Small intestine (tissue), 7 donors: ENCODE measurements around the gene CPA4. TPM values are rescaled to one million over a fixed set of nuclear protein-coding genes. Genes with fewer than 3 reads are reported as not detected.

Source experiments
- DNase-seq, 2 donors: peaks; one replicate each; pipeline versions ENCODE4 v3.0.0 to v3.0.0-alpha.2; 2013
- FAIRE-seq: peaks from 2 replicates; lab custom pipeline; 2012; peaks lifted over from hg19 to GRCh38; lab: Jason Lieb, UNC
- H3K27ac ChIP-seq, 3 donors: one replicate each; pipeline ENCODE4 v1.5.1; 2013; ENCODE audit warnings: low read length in 2 of 3, mild to moderate bottlenecking in 2 of 3, control low read depth in 1 of 3, inconsistent platforms in 1 of 3, low read depth in 1 of 3, moderate library complexity in 1 of 3
- H3K27me3 ChIP-seq, 3 donors: one replicate each; pipeline ENCODE4 v1.6.1; 2013; ENCODE audit warnings: low read length in 3 of 3, inconsistent platforms in 1 of 3; ENCODE audit not compliant: control insufficient read depth in 3 of 3, insufficient read depth in 3 of 3
- H3K36me3 ChIP-seq, 3 donors: one replicate each; pipeline ENCODE4 v1.6.1; 2013; ENCODE audit warnings: low read length in 3 of 3, inconsistent platforms in 1 of 3, low read depth in 1 of 3, mild to moderate bottlenecking in 1 of 3, moderate library complexity in 1 of 3; ENCODE audit not compliant: control insufficient read depth in 3 of 3, insufficient read depth in 2 of 3
- H3K4me1 ChIP-seq, 3 donors: one replicate each; pipeline ENCODE4 v1.6.1; 2013; ENCODE audit warnings: low read length in 2 of 3, inconsistent platforms in 1 of 3, low read depth in 1 of 3, mild to moderate bottlenecking in 1 of 3, moderate library complexity in 1 of 3; ENCODE audit not compliant: control insufficient read depth in 3 of 3, insufficient read depth in 2 of 3
- H3K4me3 ChIP-seq, 3 donors: one replicate each; pipeline ENCODE4 v1.5.1; 2013; ENCODE audit warnings: low read length in 3 of 3, control low read depth in 1 of 3, inconsistent platforms in 1 of 3, low read depth in 1 of 3, mild to moderate bottlenecking in 1 of 3, moderate library complexity in 1 of 3
- H3K9me3 ChIP-seq, 2 donors: one replicate each; pipeline ENCODE4 v1.6.1; 2013; ENCODE audit warnings: low read depth in 1 of 2, low read length in 1 of 2; ENCODE audit not compliant: control insufficient read depth in 2 of 2, insufficient read depth in 1 of 2
- WGBS, 3 donors: extraction: QIAGEN DNeasy Blood & Tissue Kit; methylation state at CpG; one replicate each; pipeline ENCODE4 v1.1.7; 2013; 5-methylcytosine and 5-hydroxymethylcytosine counted together
- polyA plus RNA-seq, 4 donors: library from polyadenylated mRNA; stranded (reverse) in 3 of 4; unstranded in 1 of 4; fragments of 200-250 nt in 3 of 4; fragments of 120-200 nt in 1 of 4; gene quantifications; one replicate each; pipeline versions ENCODE4 v1.2.1 to v1.2.3, GENCODE V29; 2013
- donor health status: healthy with polysubstance abuse.
- donor health status: control.
- donor health status: control.
- donor health status: Bipolar disorder and iron deficiency.
- donor health status: healthy.

CPA4 gene
- polyA plus RNA-seq, 4 donors = 0.09 to 0.21 TPM; not detected in 2

DNA sequence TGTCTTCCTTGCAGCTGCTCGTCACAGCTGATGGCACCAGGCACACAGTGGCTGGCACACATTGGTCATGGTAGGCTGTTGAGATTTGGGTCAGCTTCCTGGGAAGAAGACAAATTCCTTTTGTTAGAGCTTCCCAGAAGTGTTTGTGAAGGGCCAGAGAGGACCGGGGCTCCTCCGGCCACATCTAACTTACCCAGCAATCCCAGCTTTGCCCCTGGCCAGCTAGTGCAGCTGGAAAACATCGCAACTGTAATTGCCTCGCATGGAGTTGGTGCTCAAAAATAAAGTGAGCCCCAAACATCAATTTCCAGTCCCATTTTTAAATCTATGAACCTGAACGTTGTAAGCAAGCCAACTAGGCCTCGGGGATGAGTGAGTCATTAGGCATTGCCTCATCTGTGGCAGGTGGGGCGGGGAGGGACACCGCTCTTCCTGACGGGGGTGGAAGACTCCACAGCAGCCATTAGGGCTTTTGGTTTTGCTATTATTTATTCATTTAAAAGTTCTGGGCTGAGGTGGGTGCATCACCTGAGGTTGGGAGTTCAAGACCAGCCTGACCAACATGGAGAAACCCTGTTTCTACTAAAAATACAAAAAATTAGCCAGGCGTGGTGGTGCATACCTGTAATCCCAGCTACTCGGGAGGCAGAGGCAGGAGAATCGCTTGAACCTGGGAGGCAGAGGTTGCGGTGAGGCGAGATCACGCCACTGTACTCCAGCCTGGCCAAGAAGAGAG lies 64.1 kb downstream of the CPA4 start:
- WGBS, 3 donors = 73 to 75% (median 73%) methylated on average over 16 of the region's 16 CpGs
- DNase-seq = peak; percentile 19 to 54
- FAIRE-seq = no peak

DNA sequence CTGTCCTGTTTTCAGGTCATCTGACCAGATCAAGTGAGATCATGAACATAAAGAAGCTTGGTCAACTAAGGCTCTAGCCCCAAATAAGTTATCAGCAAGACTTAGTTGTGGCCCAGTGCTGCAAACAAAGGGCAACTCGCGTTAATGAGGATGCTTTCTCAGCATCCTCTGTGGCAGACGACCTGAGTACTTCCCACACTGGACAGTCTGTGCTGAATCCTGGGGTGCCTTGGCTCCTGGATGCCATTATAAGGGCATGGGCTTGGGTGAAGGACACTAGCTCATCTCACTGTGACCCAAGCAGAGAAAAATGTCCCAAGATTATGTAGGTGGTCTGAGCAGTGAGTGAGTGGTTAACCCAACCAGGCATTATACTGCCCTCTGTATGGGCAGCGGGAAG lies 65.5 kb downstream of the CPA4 start:
- FAIRE-seq (no peak), DNase-seq (no peak)
- H3K27ac ChIP-seq = no peak overlapping the region
- no peaks in the 10 kb centered on the region for H3K27me3 ChIP-seq
- H3K4me1 ChIP-seq = peaks cover 0 to 14% (median 0%) of the 10 kb centered on the region in 3 donors
- no peaks in the 10 kb centered on the region for H3K36me3 ChIP-seq
- H3K4me3 ChIP-seq = no peak overlapping the region
- 91 to 93% (median 92%) methylated on average over 4 of the region's 4 CpGs for WGBS, 3 donors
- H3K9me3 ChIP-seq = peaks cover 0 to 25% of the 10 kb centered on the region in 2 donors

More for the DNA sequence above, 64.1 kb downstream of the CPA4 start:
- Histone ChIP-seq H3K36me3 (no peaks in the 10 kb centered on the region), H3K4me1 (peaks cover 0 to 19% (median 0%) of the 10 kb centered on the region in 3 donors), H3K27ac (peak overlapping the region; percentile 8 to 90 (median 75)), H3K9me3 (peaks cover 0 to 25% of the 10 kb centered on the region in 2 donors), H3K27me3 (no peaks in the 10 kb centered on the region), H3K4me3 (no peak overlapping the region)

DNA sequence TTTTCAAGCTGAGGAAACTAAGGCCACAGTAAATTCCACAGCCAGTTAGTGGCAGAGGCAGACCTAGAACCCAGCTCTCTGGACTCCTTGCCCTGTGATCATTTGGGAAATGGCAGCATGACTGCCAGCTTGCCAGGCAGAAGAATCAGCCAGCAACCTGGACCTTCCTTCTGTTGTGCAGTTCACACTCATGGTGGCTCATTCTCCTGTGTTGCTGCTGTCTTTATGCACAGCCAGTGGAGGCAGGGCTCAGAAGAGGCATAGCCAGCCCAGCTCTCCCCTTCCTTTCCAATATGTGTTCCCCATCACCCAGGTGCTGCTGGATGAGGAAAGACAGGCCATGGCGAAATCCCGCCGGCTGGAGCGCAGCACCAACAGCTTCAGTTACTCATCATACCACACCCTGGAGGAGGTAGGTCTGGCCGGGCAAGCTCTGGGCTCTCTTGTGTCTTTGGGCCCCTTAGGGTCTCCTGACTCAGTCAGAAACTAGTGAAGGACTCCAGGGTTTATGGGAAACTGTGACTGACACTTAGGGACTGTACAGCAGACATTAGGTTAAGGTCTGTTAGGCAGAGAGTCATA lies 66.4 kb downstream of the CPA4 start:
- Histone ChIP-seq H3K27me3 (no peaks in the 10 kb centered on the region), H3K4me3 (no peak overlapping the region), H3K9me3 (peaks cover 0 to 25% of the 10 kb centered on the region in 2 donors), H3K27ac (no peak overlapping the region), H3K36me3 (no peaks in the 10 kb centered on the region), H3K4me1 (peaks cover 0 to 15% (median 0%) of the 10 kb centered on the region in 3 donors)
- WGBS, 3 donors = 81 to 98% (median 92%) methylated on average over 5 of the region's 5 CpGs
- FAIRE-seq (no peak), DNase-seq (no peak)

DNA sequence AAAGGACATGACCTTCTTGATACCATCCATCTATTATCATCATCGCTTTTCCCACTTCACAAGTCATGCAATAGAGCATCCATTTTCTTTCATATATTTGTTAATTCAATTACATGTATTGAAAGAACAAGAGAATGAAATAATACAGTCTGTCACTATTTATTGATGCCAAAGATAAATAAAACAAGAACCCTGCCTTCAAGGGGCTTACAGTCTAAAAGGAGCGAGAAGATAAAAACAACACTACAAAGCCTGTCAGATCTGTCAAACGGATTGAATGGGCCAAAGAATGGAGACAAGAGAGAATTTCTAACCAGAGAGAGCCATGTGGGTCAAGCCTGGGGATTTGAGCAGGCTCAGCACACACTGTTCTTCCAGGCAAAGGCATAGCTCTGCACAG lies 67.6 kb downstream of the CPA4 start:
- no peak for FAIRE-seq
- H3K36me3 ChIP-seq = no peaks in the 10 kb centered on the region
- H3K4me1 ChIP-seq = peaks cover 0 to 27% (median 0%) of the 10 kb centered on the region in 3 donors
- H3K9me3 ChIP-seq = peaks cover 0 to 25% of the 10 kb centered on the region in 2 donors
- no peaks in the 10 kb centered on the region for H3K27me3 ChIP-seq
- no peak overlapping the region for H3K27ac ChIP-seq
- no peak overlapping the region for H3K4me3 ChIP-seq
- DNase-seq = no peak
- 94 to 96% (median 95%) methylated on average over 3 of the region's 3 CpGs for WGBS, 3 donors

DNA sequence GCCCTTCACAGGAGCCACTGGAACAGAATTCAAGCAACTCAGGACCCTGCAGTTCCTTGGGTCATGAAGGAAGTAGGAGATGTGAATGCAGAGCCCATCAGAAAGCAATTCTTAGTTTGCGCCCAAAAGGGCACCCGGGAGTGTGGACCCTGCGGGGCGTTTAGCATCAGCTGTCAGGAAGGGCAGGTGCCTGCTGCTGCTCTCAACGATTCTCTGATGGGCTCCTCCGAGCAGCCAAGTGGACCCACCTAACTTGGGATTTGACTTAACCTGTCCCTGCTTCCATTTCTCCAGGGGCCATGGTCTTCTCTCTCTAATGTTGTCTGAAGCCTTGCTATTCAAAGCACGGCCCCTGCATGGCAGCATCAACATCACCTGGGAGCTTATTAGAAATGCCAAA lies 68.7 kb downstream of the CPA4 start:
- H3K27me3 ChIP-seq = no peaks in the 10 kb centered on the region
- H3K4me1 ChIP-seq = peaks cover 0 to 28% (median 0%) of the 10 kb centered on the region in 3 donors
- no peak overlapping the region for H3K4me3 ChIP-seq
- WGBS, 3 donors = 90 to 96% (median 93%) methylated on average over 7 of the region's 7 CpGs
- FAIRE-seq = no peak
- DNase-seq = no peak
- no peak overlapping the region for H3K27ac ChIP-seq
- H3K36me3 ChIP-seq = no peaks in the 10 kb centered on the region
- peaks cover 0 to 25% of the 10 kb centered on the region in 2 donors for H3K9me3 ChIP-seq

DNA sequence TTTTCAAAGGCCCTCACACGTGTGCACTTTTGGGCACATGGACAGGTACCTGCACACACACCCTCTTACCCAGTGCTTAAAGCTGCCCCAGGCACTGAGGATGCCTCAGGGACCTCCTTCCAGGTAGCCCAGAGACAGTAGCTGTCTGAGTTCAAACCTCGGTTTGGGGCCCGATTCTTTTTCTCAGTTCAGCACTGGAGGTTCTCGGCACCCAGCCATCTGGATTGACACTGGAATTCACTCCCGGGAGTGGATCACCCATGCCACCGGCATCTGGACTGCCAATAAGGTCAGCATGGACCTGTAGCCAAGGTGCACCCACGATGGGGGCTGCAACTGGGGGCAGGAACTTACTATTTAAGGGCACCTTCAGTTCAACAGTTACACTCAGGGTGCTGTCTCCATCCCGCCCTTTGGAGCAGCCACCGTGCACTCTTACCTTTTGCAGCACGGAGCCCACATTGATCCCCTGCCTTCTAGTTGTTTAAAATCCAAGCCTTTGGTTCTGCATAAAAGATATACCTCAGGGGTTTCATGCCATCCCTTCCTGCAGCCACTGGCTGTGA lies 69.4 kb downstream of the CPA4 start:
- DNase-seq = no peak
- no peak for FAIRE-seq
- Histone ChIP-seq H3K36me3 (no peaks in the 10 kb centered on the region), H3K27me3 (no peaks in the 10 kb centered on the region), H3K4me1 (peaks cover 0 to 30% (median 0%) of the 10 kb centered on the region in 3 donors), H3K27ac (no peak overlapping the region), H3K4me3 (no peak overlapping the region), H3K9me3 (peaks cover 0 to 25% of the 10 kb centered on the region in 2 donors)
- WGBS, 3 donors = 91 to 97% (median 93%) methylated on average over 10 of the region's 10 CpGs

DNA sequence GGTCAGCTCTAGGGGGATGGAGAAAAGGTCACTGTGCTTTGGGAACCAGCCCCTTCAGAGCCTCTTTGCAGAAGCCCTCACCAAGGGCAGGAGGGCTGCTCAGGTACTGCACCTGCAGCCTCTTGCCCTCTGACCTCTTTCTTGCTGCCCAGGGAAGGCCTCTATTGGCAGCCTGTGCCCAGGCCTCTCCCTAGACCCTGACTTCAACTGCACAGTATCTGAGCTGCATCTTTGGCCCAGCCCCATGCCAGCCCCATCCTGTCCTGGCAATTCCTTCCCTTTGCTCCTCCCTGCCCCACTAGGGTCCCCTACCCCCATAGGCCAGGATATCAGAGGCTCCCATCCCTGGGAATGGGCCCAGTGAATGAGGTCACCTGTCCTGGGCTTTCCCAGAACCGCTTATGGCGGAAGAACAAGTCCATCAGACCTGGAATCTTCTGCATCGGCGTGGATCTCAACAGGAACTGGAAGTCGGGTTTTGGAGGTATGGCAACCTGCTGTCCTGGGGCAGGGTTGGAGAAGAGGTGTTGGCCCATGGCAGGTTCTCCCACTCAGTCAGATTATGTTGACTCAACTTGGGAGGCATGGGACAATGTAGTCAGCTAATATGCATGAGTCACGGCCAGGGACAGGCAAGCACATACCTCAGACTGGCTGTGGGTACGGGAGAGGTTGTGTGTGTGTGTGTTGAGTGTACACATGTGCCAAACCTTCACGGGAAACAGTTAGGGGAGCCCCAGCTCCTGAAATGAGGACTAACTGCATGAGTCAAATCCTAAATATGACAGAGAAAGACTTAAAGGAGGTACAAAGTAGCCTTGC lies 70.3 kb downstream of the CPA4 start:
- DNase-seq = no peak
- no peak overlapping the region for H3K27ac ChIP-seq
- H3K9me3 ChIP-seq = peaks cover 0 to 25% of the 10 kb centered on the region in 2 donors
- no peaks in the 10 kb centered on the region for H3K36me3 ChIP-seq
- FAIRE-seq = no peak
- no peaks in the 10 kb centered on the region for H3K27me3 ChIP-seq
- no peak overlapping the region for H3K4me3 ChIP-seq
- WGBS, 3 donors = 68 to 83% (median 70%) methylated on average over 8 of the region's 8 CpGs
- peaks cover 0 to 34% (median 0%) of the 10 kb centered on the region in 3 donors for H3K4me1 ChIP-seq

DNA sequence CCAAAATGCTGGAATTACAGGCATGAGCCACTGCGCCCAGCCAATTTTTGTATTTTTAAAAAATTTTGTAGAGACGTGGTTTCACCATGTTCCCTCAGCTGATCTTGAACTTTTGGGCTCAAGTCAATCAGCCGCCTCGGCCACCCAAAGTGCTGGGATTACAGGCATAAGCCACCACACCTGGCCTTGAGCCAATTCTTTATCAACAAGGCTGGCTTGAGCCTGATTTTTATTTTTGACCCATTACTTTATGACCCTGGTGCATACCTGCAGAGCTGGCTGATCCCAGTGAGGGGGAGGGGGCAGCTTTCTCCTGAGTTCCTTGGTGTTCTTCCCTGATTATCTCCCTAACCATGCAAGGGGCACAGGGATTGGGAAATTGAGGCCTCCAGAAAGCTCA lies 71.5 kb downstream of the CPA4 start:
- peaks cover 0 to 40% (median 0%) of the 10 kb centered on the region in 3 donors for H3K4me1 ChIP-seq
- peaks cover 0 to 13% of the 10 kb centered on the region in 2 donors for H3K9me3 ChIP-seq
- H3K27me3 ChIP-seq = no peaks in the 10 kb centered on the region
- H3K36me3 ChIP-seq = no peaks in the 10 kb centered on the region
- peak; percentile 25 to 52 for DNase-seq
- peak overlapping the region in 1 of 3 donors; percentile 73 for H3K27ac ChIP-seq
- H3K4me3 ChIP-seq = no peak overlapping the region
- no peak for FAIRE-seq
- 51 to 76% (median 63%) methylated on average over 4 of the region's 4 CpGs for WGBS, 3 donors
